IPS-NIHi7 (cell line): ENCODE results near the gene ZNF581.

Experiments
- DNase-seq: peaks from one replicate; pipeline ENCODE4 v3.0.0; 2012; ENCODE audit warnings: mixed read lengths; ENCODE audit errors: extremely low spot score

ZNF581 gene, protein sequence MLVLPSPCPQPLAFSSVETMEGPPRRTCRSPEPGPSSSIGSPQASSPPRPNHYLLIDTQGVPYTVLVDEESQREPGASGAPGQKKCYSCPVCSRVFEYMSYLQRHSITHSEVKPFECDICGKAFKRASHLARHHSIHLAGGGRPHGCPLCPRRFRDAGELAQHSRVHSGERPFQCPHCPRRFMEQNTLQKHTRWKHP

DNA sequence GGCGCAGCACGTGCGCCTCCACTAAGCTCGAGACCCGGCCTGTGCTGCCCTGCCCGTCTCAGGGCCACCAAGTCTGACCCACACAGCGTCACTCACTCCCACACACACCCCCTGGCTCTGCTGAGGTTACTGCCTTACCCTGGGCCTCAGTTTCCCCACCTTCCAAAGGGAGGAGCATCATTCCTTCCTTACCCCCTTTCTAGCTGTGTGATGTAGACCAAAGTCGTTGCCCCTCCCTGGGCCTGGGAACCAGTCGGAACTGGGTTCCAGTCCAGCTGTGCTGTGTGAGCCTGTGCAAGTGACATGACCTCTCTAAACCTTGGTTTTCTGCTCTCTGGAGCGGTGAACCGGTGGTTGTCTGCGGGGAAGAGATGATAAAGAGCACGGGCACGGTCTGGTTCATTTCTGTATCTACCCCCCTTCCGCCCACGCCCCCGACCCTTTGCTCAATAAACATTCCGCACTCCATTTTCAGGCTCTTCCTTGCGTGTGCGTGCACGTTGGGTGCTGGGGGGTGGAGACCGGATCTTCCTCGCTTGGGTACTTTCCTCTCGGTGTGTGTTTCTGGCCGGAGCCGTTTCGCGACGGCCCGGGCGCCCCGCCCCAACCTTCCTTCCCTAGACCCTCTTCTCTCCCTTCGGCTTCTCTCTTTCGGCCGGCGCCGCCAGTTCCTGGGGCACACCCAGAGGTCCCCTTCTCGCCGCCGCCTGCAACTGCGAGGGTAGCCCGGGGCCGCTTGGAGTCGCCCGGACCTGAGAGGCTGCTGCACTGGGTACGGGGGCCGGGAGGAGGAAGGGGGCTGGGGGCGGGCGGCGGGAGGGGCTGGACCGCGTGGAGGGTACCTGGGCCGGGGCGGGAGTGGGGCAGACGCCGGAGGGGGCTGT, at the start of gene ZNF581:
Gene ZNF581, plus strand, starts transcription at position 647 of the 884 bp plus-strand sequence. CDS start 923 bp downstream, outside the sequence.
- DNase-seq: peak; percentile 73

DNA sequence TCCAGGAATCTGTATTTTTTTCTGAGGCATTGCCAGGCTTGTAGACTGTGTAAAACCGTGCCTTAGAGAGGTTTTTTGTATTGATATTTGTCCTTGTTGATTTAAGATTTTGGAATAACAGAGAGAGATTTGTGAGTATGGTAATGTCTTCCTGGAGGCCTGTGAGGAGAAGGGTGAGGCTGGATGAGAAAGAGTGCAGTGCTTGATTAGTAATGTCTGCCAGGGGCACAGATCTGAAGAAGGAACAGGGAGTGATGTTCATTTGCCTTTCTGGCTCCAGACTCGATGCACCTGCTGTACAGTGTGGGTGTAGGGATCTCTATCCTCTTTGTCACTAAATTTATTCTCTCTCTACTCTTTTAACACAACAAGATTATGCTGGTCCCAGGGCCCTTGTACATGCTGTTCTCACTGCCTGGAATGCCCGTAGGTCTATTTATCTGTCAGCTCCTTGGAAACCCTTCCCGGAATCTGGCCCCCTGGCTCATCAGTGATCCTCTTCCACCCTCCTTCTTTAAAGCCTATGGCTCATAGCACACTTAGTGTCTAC, 48.4 kb upstream of the ZNF581 start:
- no peak for DNase-seq

DNA sequence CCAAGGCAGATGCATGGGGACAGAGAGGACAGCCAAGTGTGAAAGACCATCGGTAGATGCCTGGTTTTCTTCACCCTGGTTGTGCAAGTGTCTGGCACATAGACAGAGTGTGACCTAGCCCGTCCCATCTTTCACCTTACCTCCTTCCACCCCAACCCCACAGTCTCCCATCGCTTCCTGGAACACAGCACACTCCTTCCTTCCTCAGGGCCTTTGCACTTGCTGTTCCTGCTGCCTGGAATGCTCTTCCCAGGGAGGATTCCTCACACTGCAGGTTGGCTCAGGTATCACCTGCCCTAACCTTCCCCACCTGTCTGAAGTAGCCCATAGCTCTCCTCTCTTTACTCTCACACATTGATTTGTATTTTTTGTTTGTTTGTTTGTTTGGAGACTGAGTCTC, 47.1 kb upstream of the ZNF581 start:
- no peak for DNase-seq

DNA sequence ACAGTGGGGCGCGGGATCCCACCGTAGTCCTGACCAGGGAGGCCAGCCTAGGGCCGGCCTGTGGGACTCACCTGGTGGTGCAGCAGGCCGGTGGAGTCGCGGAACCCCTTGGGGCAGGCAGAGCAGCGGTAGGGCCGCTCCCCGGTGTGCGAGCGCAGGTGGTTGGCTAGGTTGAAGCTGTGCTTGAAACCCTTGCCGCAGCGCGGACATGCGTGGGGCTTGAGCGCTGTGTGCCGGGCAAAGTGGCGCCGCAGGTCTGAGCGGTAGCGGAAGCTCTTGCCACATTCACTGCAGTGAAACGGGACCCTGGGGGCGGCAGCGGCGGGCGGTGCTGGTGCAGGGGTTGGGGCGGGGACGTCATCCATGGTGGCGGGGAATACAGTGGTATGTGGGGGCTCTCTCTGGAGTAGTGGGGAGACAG, 45.9 kb upstream of the ZNF581 start:
- no peak for DNase-seq

DNA sequence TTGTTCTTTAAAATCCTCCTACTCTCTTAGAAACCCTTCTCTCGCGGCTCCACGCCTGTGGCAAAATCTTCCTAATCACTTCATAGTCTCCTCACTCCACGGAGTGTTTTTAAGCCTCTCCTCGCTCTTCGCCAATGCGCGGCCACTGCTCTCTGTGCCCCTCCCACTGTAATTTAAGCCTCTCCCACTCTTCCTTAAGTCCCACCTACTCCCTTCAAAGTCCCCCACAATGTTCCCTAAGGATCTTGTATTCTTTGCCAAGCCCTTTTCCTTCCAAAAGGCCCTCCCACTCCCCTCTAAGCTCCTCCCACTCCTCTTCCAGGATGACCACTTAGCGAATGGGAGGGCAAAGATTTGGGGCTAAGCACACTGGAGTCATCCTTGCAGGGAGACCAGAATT, 45.4 kb upstream of the ZNF581 start:
- DNase-seq: peak; percentile 16

DNA sequence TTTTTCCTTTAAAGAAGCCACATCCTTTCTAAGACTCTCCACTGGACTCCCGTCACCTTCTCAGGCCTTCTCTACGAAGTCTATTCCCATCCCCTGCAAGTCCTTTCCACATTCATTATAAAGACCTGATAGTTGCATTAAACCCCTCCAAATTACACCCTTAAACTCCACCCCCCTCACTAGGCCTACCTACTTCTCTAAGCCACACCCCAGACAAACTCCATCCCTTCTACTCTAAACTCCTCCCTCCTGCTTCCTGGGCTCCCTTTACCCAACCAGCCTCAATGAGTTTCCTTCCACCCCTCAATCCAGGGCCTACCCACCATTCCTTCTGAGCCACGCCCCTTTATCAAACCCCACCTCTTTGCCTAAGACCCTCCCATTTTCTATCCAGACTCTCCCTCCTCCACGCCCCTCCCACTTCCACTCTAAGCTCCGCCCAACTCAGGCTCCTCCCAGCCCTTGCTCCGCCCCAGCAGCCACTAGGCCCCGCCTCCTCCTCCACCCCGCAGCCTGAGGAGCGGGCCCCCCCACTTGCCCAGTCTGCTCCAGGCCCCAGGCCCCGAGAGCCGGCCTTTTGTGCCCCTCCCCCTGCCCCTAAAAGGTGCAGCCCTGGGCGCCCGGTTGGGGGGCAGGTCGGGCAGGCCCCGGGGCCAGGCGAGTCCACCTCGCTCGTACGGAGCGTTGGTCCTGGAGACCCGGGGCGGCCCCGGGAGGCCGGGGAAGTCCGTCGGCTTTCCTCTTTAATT, 44.6 kb upstream of the ZNF581 start:
- peak; percentile 81 for DNase-seq

DNA sequence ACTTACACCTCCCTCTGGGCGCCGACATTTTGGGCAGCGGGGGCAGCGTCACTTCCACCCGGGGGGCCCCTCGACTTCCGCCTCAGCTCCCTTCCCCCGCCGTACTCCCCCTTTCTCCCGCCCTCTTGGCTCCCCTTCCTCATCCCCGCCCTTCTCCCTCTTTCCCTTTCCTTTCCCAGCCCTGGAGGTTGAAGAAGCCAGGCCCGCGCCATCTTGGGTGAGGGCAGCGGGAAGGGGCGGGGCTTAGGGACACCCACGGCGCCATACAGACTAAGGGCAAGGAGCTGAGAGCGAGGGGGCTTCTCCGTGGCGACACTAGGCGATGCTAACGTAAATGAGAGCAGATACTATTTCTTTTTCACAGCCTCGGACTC, 44.0 kb upstream of the ZNF581 start, which contains the start of gene FIZ1:
Gene FIZ1, minus strand, starts transcription at position 50 of the 374 bp plus-strand sequence. CDS start 1,652 bp downstream, outside the sequence.
- peak; percentile 77 for DNase-seq

DNA sequence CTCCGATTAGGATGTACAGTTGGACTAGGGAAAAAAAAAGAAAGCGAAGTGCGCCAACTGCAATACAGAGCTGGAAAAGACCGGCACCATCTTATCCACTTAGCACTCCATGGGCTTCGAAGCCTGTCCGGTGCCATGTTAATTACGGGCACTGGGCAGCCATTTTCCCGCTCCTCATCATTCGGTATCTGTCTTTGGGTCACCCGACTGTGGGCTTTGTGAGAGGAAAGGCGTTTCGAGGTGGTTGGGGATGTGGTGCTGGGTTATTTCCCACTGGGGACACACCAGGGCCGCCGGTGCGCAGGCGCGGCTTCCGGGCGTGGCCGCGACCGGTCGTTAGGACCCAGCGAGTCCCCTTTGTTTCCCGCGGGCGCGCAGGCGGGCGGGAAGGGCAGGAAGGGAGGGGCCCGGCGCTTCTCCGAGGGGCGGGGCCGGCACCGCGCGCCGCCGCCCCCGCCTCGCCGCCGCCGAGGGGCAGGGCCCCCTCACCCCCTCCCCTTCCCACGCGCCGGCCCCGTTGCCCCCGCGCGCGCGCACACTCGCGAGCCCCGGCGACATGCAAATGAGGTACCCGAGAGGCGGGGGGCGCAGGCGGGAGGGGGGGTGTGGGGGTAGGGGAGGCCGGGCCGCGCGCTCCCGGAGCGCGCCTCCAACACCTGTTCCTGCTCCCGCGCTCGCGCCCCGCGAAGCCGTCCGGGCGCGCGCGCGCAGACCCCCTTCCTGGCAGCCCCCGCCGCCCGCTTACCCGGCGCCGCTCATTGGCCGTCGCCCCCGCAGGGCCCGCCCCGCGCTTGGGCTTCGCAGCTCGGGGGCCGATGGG, 43.4 kb upstream of the ZNF581 start, which contains the start of gene ZNF524:
Gene ZNF524, plus strand, starts transcription at position 447 of the 820 bp plus-strand sequence. CDS start 1,825 bp downstream, outside the sequence.
- peak; percentile 68 for DNase-seq

DNA sequence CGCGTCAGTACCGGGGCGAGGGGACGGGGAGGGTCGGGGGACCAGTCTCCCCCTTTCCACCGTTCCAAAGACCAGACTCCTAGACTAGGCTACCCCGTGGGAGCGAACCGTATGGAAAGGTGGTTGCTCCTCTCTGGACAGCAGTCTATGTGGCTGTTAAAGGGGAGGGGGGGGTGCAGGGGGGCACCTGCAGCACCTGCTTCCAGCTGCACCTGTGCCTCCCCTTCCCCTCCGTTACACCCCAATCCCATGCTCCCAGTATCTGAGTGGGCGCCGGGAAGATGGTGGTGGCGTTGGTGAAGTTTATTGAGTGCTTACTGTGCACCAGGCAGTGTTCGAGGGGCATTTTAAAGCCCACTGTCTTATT, 42.8 kb upstream of the ZNF581 start:
- no peak for DNase-seq

DNA sequence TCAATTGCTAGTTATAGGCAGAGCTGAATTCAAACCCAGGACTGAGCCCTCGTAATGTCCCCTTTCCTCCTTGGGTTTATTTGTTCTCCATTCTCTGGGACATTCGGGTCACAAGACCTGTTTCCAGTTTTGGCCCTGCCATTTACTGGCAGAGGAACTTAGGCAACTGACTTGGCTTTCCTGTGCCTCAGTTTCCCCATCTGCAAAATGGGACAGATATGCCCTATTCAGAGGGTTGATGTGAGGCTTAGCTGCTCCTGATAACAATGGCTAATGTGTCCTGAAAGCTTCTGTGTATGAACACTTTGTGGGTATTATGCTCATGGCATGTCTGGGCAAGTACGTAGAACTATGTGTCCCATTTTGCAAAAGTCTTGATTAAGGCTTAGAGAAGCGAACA, 42.4 kb upstream of the ZNF581 start:
- no peak for DNase-seq

DNA sequence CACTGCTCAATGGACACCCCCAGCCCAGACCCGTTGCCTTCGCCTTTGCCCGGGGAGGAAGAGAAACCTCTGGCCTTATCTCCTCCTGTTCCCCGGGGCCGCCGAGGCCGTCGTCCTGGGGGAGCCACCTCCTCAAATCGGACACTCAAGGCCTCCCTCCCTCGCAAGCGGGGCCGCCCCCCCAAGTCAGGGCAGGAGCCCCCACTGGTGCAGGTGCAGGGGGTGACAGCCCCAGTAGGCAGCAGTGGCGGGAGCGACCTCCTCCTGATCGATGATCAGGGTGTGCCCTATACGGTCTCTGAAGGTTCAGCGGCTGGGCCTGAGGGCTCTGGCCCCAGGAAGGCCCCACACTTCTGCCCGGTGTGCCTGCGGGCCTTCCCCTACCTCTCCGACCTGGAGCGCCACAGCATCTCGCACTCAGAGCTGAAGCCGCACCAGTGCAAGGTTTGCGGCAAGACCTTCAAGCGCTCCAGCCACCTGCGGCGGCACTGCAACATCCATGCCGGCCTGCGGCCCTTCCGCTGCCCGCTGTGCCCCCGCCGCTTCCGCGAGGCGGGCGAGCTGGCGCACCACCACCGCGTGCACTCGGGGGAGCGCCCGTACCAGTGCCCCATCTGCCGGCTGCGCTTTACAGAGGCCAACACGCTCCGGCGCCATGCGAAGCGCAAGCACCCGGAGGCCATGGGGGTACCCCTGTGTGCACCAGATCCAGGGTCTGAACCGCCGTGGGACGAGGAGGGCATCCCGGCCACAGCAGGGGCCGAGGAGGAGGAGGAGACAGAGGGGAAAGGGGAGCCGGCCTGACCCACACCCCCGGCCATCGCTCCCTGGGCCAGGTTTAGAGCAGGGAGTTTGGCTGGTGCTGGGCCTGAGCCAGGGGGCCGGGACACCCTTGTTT, 41.1 kb upstream of the ZNF581 start:
- no peak for DNase-seq

DNA sequence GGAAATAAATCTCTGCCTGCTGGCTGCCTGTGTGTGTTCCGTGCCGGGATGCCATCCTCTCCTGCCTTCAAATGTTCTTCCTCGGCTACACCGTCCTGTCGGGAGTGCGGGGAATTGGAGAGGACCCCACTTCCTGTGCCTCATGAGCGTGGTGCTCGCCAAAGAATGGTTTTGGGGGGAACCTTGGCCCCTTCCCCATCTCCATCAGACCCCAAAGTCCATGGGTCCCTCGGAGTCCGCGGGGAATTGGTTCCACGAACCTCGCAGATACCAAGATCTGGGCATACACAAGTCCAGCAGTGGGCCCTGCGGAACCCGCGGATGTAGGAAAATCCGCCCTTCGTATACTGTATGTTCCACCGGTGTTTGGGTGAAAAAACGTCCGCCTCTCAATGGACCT, 40.3 kb upstream of the ZNF581 start:
- no peak for DNase-seq

DNA sequence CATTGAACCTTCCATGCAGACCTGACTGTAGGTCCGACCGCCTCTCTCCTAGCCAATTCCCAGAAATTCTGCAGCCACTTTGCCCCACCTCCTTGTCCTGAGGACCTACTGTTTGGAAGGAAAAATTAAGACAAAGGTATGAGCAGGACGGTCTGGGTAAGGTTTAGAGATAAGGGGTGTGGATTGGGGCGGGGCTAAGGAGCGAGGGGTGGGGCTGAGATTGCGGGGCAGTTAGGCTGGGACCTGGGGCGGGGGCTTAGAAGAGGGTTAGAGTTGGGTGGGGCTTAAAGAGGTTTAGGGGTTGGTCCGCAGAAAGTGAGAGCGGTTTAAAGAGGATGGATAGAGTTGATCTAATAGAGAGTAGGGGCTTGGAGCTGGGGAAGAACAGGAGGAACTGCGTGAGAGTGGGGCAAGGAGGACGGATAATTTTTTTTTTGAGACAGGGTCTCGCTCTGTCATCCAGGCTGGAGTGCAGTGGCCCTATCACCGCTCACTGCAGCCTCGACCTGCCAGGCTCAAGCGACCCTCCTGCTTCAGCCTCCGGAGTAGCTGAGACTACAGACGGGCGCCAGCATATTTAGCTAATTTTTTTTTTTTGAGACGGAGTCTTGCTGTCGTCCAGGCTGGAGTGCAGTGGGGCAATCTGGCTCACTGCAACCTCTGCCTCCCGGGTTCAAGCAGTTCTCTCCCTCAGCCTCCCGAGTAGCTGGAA, 39.7 kb upstream of the ZNF581 start:
- DNase-seq: peak; percentile 45

DNA sequence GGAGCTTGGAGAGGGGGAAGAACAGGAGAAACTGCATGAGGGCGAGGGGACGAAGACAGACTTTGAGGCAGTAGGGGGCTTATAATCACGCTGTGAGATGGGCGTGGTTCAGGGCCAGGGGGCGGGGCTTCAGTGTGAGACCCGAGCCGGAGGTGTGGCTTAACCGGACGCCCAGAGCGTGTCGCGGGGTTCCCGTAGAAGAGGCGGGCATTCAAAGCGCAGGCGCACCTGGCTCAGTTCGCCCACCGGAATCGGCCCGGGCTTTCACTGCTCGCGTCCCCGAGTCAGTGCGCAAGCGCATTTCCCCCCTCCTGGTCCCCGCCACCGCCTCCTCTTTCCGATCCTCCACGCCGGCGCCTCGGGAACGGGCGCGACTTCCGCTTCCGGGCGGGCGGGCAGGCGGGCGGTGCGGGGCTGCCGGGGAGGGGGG, 38.2 kb upstream of the ZNF581 start:
- DNase-seq: peak; percentile 90

DNA sequence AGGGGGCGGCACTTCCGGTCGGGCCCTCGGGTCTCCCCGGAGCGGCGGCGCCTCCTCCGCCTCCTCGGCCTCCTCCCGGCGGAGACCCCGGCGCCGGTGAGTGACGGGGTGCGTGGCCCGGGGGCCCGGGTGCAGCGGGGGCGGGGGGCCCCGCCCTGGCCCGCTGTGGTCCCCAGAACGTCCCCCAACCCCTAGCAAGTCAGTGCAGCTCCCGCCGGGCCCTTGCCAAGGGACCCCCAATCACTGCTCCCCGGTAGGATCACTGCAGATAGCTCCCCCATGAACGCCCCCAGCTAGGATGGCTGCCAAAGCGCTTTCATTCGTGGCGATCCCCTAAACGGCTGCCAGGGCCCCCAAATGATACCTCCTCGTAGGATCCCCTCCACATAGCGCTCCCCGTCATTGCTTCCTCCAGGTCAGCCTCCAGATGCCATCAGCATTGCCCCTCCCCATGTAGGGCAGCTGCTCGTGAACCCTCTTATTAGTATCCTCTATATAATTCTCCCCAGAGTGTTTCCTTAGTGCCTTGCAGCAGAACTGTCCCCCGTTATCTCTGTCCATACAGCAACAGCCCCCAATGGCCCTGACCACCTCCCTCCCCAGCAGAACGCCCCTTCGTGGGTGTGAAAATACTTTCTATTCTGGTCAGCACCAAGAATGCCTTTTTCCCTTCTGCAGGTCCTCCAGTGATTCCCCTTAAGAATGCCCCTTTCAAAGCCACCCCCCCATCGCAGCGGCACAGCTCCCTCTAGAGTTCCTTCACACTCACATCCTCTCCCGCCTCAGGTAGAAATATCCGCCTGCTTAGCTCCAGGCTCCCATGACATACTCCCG, 37.6 kb upstream of the ZNF581 start, which contains the start of gene ZNF865:
Gene ZNF865, plus strand, starts transcription at position 11 of the 834 bp plus-strand sequence. CDS start 7,972 bp downstream, outside the sequence.
- peak; percentile 87 for DNase-seq

DNA sequence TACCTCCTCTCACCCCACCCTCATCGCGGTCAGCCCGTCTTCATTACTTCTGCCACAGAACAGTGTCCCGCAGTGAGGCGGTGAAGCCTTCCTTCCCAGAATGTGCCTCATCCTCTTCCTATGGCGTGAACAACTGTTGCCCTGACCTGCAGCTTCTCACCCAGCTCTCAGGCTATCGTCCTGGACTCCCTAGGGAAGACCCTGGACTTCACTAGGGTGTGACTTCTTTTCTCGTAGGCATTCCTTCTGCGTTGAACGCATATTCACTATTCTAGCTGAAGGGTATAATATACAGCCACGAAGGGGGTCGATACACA, 37.0 kb upstream of the ZNF581 start:
- no peak for DNase-seq

DNA sequence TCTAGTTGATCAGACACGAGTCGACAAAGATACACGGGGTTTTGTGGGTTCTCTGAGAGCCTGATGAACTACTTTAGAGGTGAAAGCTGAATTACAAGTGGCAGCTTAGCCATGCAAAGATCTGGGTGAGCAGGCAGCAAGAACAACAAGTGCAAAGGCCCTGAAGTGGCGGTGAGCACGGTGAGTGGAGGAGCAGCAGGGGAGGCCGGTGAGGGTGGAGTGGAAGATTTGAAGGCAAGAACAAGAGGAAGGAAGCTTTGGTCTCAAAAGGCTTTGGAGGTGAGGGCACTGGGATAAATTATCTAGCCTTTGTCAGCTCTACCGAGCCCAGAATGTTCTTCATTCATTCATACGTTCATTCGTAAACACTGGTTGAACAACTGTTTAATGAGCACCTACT, 36.6 kb upstream of the ZNF581 start:
- DNase-seq: no peak

DNA sequence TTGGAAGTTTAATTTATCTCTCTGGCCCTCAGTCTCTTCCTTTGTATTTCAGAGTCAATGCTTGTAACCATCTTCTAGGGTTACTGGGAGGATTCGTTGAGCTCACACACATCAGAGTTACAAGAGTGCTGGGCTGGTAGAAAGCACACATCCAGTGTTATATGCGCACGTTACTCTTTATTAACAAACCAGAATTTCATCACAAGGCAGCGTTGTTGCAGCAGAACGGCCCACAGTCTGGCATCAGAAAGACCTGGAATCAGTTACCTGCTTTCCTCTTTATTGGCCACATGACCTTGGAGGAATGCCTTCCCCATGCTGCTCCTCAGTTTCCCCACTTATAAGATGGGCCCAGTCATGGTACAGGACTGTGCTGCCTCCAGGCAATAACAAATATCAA, 34.1 kb upstream of the ZNF581 start:
- no peak for DNase-seq
